Measurements from ENCODE around the gene SLC5A2.
A peak's percentile ranks its signal among the peaks of the same experiment; 100 is the strongest.
"Not testable (repeated sequence)": the region's sequence is repeated elsewhere in the genome, so short reads cannot be mapped to it uniquely, and the experiment has no call there.

The SLC5A2 gene

GRCh38 chr16:31477220-31478216 is 5.4 kb upstream of the SLC5A2 start:
- peak; percentile 28 for DNase-seq

DNA sequence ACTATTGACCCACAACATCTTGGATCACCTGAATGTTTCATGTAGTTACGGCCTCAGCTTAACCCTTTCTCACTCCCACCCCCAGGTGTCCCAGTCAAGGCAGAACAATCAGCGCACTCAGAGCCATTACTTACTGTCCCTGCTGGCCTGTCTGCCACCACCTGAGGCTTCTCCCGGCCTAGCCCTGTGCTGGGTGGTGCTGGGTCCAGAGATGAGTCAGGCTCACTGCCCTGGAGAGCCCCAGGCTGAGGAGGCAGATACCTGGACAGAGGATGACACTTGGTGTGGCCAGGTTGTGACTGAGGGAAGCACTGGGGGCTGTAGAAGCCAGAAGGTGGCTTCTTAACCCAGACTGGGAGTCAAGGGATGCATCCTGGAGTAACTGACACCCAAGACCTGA is 4.0 kb upstream of the SLC5A2 start:
- no peak for DNase-seq

DNA sequence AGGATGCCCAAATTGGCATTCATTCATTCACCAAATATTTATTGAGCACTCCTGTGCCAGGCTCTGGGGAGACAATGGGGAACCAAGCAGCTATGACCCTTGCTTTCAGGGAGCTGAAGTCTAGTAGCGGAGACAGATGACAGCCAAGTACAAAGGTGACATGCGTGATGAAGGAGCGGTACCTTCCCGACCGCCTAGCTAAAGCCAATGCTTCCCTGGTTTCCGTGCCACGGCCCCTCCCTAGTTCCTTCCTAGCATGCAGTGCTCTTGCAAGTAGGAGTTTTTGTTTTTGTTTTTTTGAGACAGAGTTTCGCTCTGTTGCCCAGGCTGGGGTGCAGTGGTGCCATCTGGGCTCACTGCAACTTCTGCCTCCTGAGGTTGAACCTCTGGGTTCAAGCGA is 3.2 kb upstream of the SLC5A2 start:
- DNase-seq = no peak

GRCh38 chr16:31480851-31481536 is 1.9 kb upstream of the SLC5A2 start:
- DNase-seq = no peak

GRCh38 chr16:31484048-31484447 is 1.1 kb downstream of the SLC5A2 start:
- DNase-seq = not testable (repeated sequence)

- DNase-seq = no peak
These were observed 1.7 kb downstream of the SLC5A2 start for GRCh38 chr16:31484491-31485171.

- no peak for DNase-seq
These were observed 2.6 kb downstream of the SLC5A2 start for GRCh38 chr16:31485571-31485970.

DNA sequence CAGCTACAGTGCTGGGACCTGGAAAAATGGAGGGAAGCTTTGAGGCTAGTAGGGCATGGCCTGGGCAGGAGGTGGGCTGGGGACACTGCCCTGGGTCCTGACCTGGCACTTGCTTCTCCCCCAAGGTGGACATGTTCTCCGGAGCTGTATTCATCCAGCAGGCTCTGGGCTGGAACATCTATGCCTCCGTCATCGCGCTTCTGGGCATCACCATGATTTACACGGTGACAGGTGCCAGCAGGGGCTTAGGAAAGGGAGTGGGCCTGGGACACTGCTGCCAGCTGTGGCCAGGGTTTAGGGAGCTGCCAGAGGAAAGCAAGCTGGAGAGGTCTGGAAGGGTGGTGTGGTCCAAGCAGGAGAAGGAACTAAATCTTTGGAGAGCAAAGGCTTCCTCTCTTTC is 3.1 kb downstream of the SLC5A2 start:
- DNase-seq = no peak

GRCh38 chr16:31487071-31487719 is 4.3 kb downstream of the SLC5A2 start:
- DNase-seq = no peak

DNA sequence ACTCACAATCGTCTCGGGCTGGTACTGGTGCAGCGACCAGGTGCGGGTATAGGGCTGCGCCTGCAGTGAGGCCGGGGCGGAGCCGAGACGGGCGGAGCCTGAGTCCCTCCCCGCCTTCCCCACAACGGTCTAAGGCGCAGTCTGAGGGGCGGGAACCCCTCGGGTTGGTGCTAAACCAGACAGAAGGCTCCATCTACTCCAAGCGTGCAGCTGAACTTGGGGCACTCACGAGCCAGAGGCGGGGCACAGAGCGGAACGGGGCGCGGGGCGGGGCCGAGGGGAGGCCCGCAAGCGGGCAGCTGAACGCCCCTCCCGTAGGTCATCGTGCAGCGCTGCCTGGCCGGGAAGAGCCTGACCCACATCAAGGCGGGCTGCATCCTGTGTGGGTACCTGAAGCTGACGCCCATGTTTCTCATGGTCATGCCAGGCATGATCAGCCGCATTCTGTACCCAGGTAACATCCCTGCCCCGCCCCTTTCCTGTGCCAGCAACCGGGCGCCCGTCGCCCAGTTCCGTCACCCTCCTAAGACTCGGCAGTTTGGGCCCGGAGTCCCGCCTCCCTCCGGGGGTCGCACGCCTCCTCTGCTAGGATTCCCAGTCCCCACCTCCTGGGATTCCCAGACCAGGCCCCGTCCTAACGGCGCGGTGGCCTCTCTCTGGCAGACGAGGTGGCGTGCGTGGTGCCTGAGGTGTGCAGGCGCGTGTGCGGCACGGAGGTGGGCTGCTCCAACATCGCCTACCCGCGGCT is 5.0 kb downstream of the SLC5A2 start:
- DNase-seq = peak; percentile 72

- DNase-seq = no peak
These were observed 5.8 kb downstream of the SLC5A2 start for GRCh38 chr16:31488468-31489297.

- no peak for DNase-seq
These were observed 6.3 kb downstream of the SLC5A2 start for GRCh38 chr16:31489298-31489564.

DNA sequence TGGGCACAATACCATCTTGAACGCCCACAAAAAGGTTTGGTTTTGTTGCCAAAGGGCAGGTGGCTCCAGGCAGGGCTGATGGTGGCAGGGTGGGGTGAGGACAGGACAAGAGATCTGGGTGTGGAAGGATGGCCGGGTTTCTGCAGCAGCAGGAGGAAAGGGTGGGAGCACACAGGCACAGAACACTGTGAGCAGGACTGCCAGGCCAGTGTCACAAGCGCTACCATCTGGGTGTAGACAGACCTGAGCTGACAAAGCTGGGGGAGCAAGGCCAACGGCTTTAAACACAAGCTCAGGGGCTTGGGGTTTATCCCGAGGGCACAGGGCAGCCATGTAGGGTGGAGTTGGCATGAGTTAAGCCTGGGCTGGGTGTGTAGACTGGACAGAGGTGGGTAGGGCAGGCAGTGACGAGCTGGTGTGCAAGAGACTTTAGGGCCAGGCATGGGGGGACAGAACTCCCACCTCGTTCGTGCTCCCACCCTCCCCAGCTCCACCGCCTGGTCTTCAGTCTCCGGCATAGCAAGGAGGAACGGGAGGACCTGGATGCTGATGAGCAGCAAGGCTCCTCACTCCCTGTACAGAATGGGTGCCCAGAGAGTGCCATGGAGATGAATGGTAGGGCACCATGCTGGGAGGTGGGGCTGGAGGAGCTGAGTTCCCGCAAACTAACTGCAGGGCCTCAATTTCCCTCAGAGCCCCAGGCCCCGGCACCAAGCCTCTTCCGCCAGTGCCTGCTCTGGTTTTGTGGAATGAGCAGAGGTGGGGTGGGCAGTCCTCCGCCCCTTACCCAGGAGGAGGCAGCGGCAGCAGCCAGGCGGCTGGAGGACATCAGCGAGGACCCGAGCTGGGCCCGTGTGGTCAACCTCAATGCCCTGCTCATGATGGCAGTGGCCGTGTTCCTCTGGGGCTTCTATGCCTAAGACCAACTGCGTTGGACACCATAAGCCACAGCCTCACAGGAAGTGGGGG is 7.0 kb downstream of the SLC5A2 start:
- DNase-seq = no peak

DNA sequence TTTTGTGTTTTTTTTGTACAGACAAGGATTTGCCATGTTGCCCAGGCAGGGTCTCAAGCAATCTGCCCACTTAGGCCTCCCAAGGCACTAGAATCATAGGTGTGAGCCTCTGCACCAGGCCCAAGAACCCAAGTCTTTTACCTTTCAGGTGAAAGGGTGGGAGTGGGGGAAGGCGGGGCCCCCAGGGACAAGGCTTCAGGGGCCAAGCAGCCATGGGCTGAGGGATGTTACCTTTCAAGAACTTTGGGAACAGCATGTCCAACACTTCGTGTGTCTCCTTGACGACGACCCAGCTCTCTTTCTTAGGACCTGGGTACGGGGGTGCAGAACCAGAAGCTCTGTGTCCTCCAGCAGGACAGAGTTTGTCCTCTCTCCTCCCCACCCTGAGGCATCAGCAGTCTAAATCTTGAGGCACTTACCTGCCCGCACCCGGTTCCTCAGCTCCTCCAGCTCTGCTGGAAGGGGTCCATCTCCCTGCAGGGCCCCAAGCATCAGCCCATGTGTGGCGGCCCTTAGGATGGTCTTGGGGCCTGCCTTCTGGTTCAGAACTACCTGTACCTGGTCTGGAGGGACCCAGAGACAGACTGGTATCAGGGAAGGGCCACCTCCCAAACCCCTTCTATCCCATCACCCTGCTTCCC is 9.0 kb downstream of the SLC5A2 start:
- DNase-seq = no peak

DNA sequence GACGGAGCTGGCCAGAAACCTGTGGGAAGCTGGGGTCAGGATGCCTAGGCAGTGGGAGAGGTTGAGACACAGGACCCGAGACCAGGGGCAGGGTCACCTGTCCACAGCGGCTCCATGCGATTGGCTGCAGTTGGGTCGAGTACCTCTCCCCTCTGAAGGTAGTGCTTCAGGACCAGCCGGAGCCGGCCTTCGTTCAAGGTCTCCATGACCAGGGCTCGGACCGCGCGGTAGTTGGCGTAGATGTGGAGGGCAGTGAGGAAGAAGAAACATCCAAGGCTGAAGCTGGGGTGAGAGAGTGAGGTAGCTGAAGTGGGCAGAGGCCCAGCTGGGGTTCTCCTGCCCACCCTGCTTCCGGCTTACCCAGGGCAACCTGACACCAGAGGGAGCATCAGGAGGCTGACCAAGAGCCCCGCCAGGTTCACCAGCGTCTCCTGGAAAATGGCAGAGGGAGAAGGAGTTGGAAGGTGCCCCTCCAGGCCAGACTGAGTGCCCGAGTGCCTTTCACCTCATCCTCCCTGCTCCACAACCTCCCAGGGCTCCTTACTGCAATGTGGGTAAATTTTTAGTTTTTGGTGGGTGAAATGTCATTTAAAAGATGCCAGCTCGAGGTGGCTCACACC is 10.7 kb downstream of the SLC5A2 start:
- no peak for DNase-seq

GRCh38 chr16:31496670-31497069 is 13.7 kb downstream of the SLC5A2 start:
- no peak for DNase-seq

- no peak for DNase-seq
These were observed 15.6 kb downstream of the SLC5A2 start for GRCh38 chr16:31498493-31498892.

DNA sequence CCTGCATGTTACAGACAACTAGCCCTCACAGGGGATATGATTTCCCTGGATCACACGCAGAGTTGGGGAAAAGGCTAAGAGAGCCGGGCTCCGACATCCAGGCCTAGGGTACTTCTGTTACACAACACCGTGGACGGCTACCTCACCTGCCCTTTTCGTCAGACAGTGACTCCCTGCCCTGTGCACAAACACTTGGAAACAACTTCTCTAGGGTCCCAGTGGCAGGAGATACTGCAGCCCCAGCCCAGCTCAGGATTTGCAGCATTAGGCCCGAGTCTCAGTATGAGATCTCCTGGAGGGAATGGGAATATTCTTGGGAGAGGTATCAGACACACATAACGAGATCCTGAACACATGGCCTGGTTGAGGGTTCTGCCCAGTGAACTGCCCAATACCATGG is 17.0 kb downstream of the SLC5A2 start:
- DNase-seq = no peak

GRCh38 chr16:31501226-31501965 is 18.5 kb downstream of the SLC5A2 start:
- DNase-seq = no peak

Measured in activated gamma-delta T cell treated with Interleukin-2 at 50 U/mL for 16 hours (primary cell).